Measurements from ENCODE around the gene ARL8B.

Gene ARL8B

DNA sequence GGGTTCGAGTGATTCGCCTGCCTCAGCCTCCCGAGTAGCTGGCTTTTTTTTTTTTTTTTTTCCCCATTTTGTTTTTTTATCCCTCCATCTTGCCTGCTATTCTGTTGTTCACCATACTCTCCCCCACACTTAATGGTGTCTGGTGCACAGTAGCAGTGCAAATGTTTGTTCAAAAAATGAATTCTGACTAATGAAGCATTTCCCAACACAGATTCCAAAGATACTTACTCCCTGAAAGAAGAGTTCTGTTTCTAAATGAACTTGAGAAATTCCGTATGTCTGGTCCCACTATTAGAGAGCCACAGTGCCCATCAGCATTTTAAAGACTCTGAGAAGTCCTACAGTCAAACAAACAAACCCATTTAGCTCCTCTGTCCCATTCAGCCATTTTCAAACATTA is 74.9 kb downstream of the ARL8B start:
- peak; percentile 66 to 82 for DNase-seq (ENCODE audit: low read depth in 2 of 2)
- TF ChIP-seq, protein P1, sequence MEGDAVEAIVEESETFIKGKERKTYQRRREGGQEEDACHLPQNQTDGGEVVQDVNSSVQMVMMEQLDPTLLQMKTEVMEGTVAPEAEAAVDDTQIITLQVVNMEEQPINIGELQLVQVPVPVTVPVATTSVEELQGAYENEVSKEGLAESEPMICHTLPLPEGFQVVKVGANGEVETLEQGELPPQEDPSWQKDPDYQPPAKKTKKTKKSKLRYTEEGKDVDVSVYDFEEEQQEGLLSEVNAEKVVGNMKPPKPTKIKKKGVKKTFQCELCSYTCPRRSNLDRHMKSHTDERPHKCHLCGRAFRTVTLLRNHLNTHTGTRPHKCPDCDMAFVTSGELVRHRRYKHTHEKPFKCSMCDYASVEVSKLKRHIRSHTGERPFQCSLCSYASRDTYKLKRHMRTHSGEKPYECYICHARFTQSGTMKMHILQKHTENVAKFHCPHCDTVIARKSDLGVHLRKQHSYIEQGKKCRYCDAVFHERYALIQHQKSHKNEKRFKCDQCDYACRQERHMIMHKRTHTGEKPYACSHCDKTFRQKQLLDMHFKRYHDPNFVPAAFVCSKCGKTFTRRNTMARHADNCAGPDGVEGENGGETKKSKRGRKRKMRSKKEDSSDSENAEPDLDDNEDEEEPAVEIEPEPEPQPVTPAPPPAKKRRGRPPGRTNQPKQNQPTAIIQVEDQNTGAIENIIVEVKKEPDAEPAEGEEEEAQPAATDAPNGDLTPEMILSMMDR (IDR thresholded peaks at IDR 0.05; ENCODE audit: low read depth, low read length): no peak
- no peak overlapping the region for H3K4me3 ChIP-seq (replicated peaks in 1 of 2; ENCODE audit: low read depth in 2 of 2, low read length in 2 of 2)

DNA sequence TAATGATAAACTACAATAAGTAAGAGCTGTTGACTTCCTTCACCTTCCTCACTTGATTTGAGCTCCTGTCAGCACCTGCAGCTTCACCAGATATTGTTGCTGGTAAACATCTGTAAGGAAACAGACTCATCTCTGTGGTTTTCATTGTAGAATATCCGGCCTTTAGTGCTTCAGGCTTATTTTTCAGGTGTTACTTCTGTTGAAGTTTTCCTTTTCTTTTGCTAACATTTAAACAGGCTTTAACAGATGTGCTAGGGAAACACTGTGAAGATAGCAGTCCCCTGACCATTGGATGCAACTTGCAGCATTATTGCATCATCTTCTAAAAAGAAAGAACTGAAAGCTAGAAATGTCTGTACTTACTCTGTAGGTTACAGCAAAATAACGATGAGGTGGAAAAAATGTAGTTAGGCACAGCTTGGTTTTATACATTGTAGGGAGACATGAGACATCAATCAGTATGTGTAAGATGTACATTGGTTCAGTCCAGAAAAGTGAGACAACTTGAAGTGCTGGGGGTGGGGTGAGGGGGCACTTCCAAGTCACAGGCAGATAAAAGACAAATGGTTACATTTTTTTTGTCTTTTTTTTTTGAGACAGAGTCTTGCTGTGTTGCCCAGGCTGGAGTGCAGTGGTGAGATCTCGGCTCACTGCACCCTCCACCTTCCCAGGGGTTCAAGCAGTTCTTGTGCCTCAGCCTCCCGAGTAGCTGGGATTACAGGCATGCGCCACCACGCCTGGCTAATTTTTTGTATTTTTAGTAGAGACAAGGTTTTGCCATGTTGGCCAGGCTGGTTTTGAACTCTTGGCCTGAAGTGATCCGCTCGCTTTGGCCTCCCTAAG is 75.6 kb downstream of the ARL8B start:
- TF ChIP-seq, protein P1 (IDR thresholded peaks at IDR 0.05; ENCODE audit: low read depth, low read length): no peak
- no peak overlapping the region for H3K4me3 ChIP-seq (replicated peaks in 1 of 2; ENCODE audit: low read depth in 2 of 2, low read length in 2 of 2)

DNA sequence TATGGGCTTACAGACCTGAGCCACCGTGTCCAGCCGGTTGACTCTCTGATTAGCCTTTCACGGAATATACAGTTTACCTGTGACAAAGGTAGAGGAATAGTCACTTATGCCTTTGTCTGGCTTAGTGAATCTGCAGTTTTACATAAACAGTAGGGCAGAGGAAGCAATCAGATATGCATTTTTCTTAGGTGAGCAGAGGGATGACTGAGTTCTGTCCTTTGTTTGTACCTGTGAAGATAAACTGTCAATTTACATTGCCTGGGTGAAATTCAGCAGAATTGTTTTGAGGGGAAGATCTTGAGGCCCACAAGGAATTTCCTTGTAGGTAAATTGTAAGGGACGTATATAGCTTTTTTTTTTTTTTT is 76.2 kb downstream of the ARL8B start:
- H3K4me3 ChIP-seq (replicated peaks in 1 of 2; ENCODE audit: low read depth in 2 of 2, low read length in 2 of 2): no peak overlapping the region
- TF ChIP-seq, protein P1 (IDR thresholded peaks at IDR 0.05; ENCODE audit: low read depth, low read length): no peak
- no peak for DNase-seq (ENCODE audit: low read depth in 2 of 2)

More for the DNA sequence above, 75.6 kb downstream of the ARL8B start:
- DNase-seq (ENCODE audit: low read depth in 2 of 2): peak; percentile 73 to 75

DNA sequence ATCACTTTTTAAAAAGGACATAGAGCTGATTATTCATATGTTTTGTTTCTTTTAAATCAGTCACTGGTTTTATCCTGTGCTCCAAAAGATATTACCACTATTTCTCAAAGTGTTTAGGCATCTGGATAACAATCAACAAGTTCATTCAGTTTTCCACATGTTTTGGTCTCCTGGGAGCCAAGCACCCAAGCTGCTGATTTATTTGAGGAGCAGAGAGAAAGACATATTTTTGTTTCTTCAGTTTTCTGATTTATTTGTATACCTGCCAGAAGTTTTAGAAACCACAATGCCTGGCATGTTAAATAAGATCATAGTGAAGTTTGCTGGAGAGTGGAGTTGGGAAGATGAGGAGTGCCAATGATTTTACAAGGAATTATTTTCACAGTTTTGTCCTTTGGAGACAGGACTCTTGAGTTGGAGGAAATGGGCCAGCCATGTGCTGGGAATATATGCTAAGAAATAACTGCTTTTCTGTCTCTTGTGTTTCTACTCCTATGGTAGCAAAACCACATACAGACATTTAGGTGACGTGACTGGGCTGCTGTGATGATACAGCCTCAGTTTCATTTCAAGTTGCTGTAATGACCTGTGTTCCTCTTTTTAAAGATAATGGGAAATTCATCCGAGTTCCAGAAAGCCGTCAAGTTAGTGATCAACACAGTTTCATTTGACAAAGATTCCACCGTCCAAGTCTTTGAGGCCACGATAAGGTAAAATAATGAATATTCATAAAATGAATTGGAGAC is 77.1 kb downstream of the ARL8B start:
- DNase-seq (ENCODE audit: low read depth in 2 of 2): no peak
- H3K4me3 ChIP-seq (replicated peaks in 1 of 2; ENCODE audit: low read depth in 2 of 2, low read length in 2 of 2): no peak overlapping the region
- TF ChIP-seq, protein P1 (IDR thresholded peaks at IDR 0.05; ENCODE audit: low read depth, low read length): no peak

DNA sequence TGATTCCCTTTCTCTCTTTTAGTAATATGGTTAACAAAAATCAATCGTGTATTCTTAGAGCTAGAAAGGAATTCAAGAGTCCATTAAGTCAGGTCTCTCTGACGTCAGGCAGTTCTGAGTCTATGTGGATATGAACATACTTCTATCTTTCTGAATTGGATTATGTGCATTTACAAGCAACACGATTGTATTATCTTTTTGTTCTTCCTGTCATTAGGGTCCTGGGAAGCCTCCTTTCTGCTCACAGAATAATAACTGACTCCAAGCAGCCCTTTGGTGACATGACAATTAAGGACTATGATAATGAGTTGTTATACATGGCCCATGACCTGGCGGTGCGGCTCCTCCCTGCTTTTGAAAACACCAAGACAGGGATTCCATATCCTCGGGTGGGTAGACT is 79.4 kb downstream of the ARL8B start:
- H3K4me3 ChIP-seq (replicated peaks in 1 of 2; ENCODE audit: low read depth in 2 of 2, low read length in 2 of 2): no peak overlapping the region
- TF ChIP-seq, protein P1 (IDR thresholded peaks at IDR 0.05; ENCODE audit: low read depth, low read length): no peak
- DNase-seq (ENCODE audit: low read depth in 2 of 2): no peak

DNA sequence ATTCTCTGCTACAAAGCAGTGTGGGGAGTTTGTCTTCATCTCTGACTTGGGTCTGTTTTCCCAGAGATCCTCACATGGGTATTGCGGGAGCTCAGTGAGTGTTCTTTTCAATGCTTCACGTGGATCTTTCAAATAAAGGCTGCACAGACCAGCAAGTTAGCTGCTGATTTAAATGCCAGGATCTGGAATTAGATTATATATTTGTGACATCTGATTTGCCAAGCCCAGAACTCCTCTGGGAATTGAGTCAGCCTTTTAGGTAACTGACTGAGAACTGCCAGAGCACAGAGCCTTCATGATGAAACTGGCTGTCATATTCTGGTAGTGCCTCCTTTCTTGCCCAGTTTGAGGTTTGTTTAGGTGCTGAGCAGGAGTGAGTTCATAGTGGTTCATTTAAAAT is 80.1 kb downstream of the ARL8B start:
- TF ChIP-seq, protein P1 (IDR thresholded peaks at IDR 0.05; ENCODE audit: low read depth, low read length): no peak
- H3K4me3 ChIP-seq (replicated peaks in 1 of 2; ENCODE audit: low read depth in 2 of 2, low read length in 2 of 2): no peak overlapping the region
- DNase-seq (ENCODE audit: low read depth in 2 of 2): peak in 1 of 2 donors; percentile 81

Data from cardiac fibroblast (primary cell).